ENCODE data around the gene RAB6A.

- TF ChIP-seq CTCF (IDR thresholded peaks at IDR 0.05), result no peak
- no peak for TF ChIP-seq ZFX (IDR thresholded peaks at IDR 0.05; ENCODE audit: borderline replicate concordance)
These were observed 18.4 kb upstream of the RAB6A start for GRCh38 chr11:73779084-73779902.
